HG02870 (cell line): Measurements from ENCODE around the gene EPGN.

Source experiments
- ATAC-seq: cut with Tn5 transposase; IDR thresholded peaks from one replicate; pipeline ENCODE4 v1.9.1; 2021; ENCODE audit warnings: mild to moderate bottlenecking, moderate library complexity; ENCODE audit not compliant: unreplicated experiment

EPGN gene

DNA sequence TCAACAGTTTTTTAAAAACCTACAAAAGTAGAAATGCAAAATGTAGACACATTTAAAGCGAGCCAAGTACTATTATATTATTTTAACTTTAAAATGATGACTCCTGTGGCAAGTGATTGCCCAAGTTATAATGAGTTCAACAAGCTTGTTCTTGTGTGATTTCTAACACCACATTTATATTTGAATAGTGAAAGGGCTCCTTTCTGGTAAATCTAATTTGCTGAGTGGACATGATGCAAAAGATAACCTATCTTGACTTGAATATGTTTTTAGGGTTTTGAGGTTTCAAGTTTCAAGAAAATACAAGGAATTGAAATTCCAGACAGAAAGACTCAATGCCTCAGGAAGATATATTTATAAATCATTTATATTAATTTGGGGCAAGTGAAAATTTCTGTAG, 1.1 kb upstream of the EPGN start:
- no peak for ATAC-seq

GRCh38 chr4:74309223-74309622, 953 bp downstream of the EPGN start:
- no peak for ATAC-seq

DNA sequence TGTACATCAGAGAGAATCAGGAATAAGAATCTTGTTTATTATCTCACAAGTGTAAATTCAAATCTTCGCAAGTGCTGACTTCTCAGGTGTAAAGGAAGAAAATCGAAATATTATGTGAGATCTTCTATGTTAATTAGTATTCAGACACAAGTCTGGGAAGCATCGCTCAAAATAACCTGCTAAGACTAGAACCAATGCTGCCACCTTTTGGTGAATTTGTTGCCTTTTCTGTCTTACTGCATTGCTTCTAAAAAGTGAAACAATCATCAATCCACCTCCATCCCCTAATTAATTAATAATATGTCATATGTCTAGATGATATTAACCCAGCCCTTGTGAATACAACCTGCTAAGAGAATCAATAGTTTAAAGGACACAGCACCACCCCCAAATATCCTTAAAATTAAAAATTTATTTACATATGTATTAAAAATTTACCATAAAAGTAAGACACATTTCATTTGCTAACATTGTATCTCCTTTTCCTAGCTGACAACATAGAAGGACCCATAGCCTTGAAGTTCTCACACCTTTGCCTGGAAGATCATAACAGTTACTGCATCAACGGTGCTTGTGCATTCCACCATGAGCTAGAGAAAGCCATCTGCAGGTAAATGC, 3.5 kb downstream of the EPGN start:
- ATAC-seq: peak; percentile 39

- peak; percentile 57 for ATAC-seq
Measured at GRCh38 chr4:74314329-74314728, 6.1 kb downstream of the EPGN start.

DNA sequence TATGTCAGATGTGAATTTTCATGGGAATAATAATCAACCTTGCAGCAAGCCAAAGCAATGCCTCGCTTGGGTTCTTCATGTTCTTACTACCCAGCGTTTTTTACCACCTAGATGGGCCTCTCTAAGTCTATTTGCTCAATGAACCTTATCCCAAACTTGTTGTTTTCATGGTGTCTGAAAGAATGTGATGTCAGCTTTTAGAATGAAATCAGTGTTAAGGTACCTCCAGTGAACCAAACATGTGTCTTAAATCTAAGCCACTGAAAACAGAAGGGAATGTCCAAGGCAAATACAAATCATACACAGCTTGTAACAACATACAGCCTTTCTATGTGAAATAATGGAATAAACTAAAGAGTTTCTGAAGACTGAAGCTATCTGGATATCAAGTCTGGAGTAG, 6.7 kb downstream of the EPGN start:
- no peak for ATAC-seq

- no peak for ATAC-seq
Measured at GRCh38 chr4:74315376-74315775, 7.1 kb downstream of the EPGN start.

GRCh38 chr4:74316397-74316796, 8.1 kb downstream of the EPGN start:
- no peak for ATAC-seq

- no peak for ATAC-seq
Measured at GRCh38 chr4:74317616-74318246, 9.5 kb downstream of the EPGN start.

GRCh38 chr4:74318276-74318675, 10.0 kb downstream of the EPGN start:
- no peak for ATAC-seq

DNA sequence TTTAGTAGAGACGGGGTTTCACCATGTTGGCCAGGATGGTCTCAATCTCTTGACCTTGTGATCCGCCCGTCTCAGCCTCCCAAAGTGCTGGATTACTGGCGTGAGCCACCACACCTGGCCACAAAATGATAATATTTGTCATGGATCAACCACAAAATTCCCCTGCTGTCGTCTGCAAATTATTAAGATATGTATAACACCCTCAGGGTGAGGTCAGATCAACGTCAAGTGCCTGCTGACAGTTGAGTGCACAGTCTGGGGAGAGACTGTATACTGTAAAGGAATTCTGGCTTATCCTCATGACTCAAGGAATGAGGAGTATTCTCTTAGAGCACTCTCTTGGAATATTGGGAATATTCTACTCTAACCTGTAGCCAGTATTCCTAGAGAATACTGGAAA, 11.2 kb downstream of the EPGN start:
- ATAC-seq: no peak

DNA sequence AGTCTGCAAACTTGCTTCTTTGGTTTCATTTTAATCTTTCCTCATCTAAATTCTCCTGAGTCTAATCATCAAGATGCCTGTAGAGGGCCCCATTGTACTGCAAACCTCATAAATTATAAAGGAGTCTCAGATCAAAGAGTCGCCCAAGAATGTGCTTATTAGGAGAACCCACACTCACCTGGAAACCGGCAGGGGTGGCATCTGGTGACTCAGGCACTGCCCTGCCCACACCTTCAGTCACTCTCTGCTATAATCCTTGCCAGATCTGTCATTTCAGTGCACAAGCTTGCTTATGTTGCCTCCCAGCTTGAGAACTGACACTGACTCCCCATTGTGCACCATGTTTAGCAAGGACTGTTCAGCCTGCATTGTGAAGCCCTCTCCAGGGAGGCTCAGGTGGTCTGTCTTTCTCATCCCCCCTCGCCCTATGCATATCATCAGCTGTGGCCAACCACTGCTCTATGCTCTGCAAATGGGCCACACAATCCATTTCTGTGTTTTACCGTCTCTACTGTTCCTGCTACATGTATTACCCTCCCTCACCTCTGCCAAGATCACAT, 12.4 kb downstream of the EPGN start:
- ATAC-seq: peak; percentile 72

- ATAC-seq: no peak
Measured at GRCh38 chr4:74322301-74322700, 14.0 kb downstream of the EPGN start.

- ATAC-seq: no peak
Measured at GRCh38 chr4:74323663-74324062, 15.4 kb downstream of the EPGN start.

DNA sequence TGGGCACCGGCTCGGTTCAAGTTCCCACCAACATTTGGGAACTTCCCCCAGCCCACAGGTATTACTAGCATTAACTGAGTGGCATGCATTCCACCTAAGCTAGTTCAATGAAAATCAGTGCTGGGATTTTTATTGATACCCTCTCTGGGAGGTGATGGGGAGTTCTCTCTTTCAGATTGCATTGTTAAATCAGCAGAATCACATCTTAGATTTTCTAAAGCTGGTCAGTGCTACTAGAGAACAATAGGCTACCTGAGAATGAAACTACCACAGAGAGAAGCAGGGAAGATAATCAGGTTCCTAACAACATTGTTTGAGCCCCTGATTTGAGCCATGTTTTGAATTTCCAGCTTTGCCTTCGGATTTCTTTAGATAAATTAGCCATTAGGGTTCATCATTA, 16.0 kb downstream of the EPGN start:
- ATAC-seq: no peak

- ATAC-seq: no peak
Measured at GRCh38 chr4:74325886-74326285, 17.6 kb downstream of the EPGN start.

- ATAC-seq: no peak
Measured at GRCh38 chr4:74327762-74328161, 19.5 kb downstream of the EPGN start.

- ATAC-seq: no peak
Measured at GRCh38 chr4:74328501-74328900, 20.2 kb downstream of the EPGN start.

DNA sequence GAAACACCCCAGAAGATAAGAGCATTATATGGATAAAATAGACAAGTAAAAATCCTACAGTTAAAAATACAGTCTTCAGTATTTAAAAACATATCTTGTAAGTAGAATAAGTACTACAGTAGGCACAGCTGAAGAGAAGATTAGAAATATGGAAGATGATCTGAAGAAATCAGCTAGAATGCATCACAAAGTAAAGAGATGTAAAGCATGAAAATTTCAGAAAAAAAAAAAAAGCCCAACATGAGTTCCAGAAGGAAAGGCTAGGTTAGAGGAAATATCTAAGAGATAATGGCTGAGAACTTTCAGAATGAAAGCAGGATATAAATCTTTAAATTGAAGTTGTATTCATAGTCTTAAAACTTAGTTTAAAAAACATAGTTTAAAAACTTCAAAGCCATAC, 21.0 kb downstream of the EPGN start:
- ATAC-seq: no peak

DNA sequence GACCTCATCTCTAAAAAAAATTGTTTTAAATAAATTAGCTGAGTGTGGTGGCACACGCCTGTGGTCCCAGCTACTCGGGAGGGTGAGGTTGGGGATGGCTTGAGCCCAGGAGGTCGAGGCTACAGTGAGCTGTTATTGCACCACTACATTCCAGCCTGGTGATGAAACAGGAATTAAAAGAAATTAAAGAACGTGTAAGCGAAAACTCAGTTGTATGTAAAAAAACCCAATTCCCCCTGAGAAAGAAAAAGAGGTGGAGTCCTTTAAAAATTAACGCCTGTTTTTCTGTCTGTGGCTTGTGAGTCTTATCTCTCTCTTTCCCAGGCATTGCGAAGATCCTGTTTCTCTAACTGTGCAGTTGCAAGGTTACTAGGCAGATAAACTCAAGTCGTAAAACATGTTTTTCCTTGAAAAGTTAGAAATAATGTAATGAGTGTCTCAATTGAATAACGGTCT, 22.1 kb downstream of the EPGN start:
- no peak for ATAC-seq

GRCh38 chr4:74331252-74331651, 23.0 kb downstream of the EPGN start:
- no peak for ATAC-seq

GRCh38 chr4:74331944-74332343, 23.7 kb downstream of the EPGN start:
- ATAC-seq: no peak

- no peak for ATAC-seq
Measured at GRCh38 chr4:74334636-74335035, 26.4 kb downstream of the EPGN start.
